ENCODE data around the gene SPTBN4.
"Not testable (repeated sequence)": the region's sequence is repeated elsewhere in the genome, so short reads cannot be mapped to it uniquely, and the experiment has no call there.

Gene SPTBN4

GRCh38 chr19:40444000-40444824, 22.6 kb upstream of the SPTBN4 start, which contains the start of gene SERTAD3:
Gene SERTAD3 (minus strand): TSS chr19:40444335. CDS start chr19:40442080, 2,255 bp downstream.
- H3K27me3 ChIP-seq (ENCODE audit: control insufficient read depth, insufficient read depth, low read length) = no peaks in the 10 kb centered on the region
- peak within 1 kb of the TSS; percentile 98 for H3K9ac ChIP-seq (ENCODE audit: low read length)
- H3K36me3 ChIP-seq (ENCODE audit: control insufficient read depth, insufficient read depth, low read length) = peaks cover 22% of the 10 kb centered on the region
- peak within 1 kb of the TSS; percentile 99 for H3K4me3 ChIP-seq (ENCODE audit: low read length)
- peak within 1 kb of the TSS; percentile 95 for H3K27ac ChIP-seq (ENCODE audit: low read depth, low read length)
- peaks cover 14% of the 10 kb centered on the region for H3K4me1 ChIP-seq (ENCODE audit: control insufficient read depth, insufficient read depth, low read length)

GRCh38 chr19:40444825-40445312, 21.9 kb upstream of the SPTBN4 start:
- Histone ChIP-seq H3K9ac (ENCODE audit: low read length) (peak overlapping the region; percentile 96), H3K4me3 (ENCODE audit: low read length) (peak overlapping the region; percentile 95), H3K27ac (ENCODE audit: low read depth, low read length) (peak overlapping the region; percentile 95), H3K27me3 (ENCODE audit: control insufficient read depth, insufficient read depth, low read length) (no peaks in the 10 kb centered on the region), H3K36me3 (ENCODE audit: control insufficient read depth, insufficient read depth, low read length) (peaks cover 22% of the 10 kb centered on the region), H3K4me1 (ENCODE audit: control insufficient read depth, insufficient read depth, low read length) (peaks cover 14% of the 10 kb centered on the region)

DNA sequence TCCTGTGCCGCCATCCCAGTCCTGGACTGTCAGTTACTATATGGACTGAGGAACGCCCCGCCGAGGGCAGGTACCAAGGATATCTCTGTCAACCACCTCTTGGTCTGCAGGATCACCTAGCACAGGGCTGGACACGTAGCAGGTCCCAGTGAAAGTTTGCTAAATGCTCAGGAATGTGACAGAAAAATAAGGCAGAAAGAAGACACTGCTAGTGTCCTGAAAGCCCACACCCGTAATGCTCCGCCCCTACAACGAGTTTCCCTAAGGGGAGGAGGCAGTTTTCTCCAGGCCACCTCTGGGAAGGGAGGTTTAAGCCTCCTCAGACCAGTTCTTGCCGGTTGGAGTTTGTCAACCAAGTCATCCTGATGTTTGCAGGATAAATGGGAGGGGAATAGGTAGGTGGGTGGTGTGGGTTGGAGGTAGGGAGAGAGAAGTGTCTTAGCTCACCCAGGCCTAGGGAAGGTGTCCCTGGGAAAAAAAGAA, 21.0 kb upstream of the SPTBN4 start:
- H3K9ac ChIP-seq (ENCODE audit: low read length) = no peak overlapping the region
- H3K4me3 ChIP-seq (ENCODE audit: low read length) = no peak overlapping the region
- H3K4me1 ChIP-seq (ENCODE audit: control insufficient read depth, insufficient read depth, low read length) = peaks cover 14% of the 10 kb centered on the region
- peaks cover 15% of the 10 kb centered on the region for H3K36me3 ChIP-seq (ENCODE audit: control insufficient read depth, insufficient read depth, low read length)
- no peaks in the 10 kb centered on the region for H3K27me3 ChIP-seq (ENCODE audit: control insufficient read depth, insufficient read depth, low read length)
- H3K27ac ChIP-seq (ENCODE audit: low read depth, low read length) = no peak overlapping the region

DNA sequence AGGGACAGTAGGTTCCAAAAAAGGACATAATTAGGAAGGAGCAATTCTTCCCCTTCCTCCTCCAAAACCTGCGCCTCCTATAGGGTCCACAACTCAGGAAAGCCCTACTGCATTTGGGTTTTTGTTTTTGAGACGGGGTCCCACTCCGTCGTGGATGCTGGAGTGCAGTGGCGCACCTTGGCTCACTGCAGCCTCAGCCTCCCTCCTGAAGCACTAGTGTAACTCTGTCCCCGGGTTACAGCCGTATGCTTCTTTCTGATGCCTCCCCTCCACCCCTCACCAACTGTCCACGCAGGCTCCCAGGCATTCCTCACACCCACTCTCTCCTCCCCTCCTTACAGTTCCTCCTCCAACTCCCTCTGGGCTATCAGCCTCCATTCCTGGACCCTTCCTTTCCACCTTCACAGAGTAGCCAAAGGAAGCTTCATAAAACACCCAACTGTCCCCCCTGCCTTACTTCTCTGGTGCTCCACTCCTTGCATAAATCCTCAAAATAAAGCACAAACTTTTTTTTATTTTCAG, 20.5 kb upstream of the SPTBN4 start:
- no peak overlapping the region for H3K4me3 ChIP-seq (ENCODE audit: low read length)
- no peak overlapping the region for H3K27ac ChIP-seq (ENCODE audit: low read depth, low read length)
- no peak overlapping the region for H3K9ac ChIP-seq (ENCODE audit: low read length)
- peaks cover 11% of the 10 kb centered on the region for H3K4me1 ChIP-seq (ENCODE audit: control insufficient read depth, insufficient read depth, low read length)
- H3K36me3 ChIP-seq (ENCODE audit: control insufficient read depth, insufficient read depth, low read length) = peaks cover 10% of the 10 kb centered on the region
- no peaks in the 10 kb centered on the region for H3K27me3 ChIP-seq (ENCODE audit: control insufficient read depth, insufficient read depth, low read length)

DNA sequence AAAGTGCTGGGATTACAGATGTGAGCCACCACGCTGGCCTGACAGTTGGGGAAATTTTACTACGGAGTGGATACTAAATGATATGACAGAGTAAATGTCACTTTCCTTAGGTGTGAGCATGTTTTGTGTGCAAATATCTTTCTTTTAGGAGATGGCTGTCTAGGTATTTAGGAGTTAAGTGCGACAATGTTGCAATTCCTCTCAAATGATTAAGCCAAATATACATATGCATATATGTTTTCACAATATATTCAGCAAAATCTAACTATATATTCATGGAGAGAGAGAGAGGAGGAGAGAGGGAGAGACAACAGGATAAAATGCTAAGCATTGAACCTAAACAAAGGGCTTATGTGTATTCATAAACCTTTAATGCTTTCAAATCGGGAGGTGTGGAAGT, 17.3 kb upstream of the SPTBN4 start:
- Histone ChIP-seq H3K9ac (ENCODE audit: low read length) (no peak overlapping the region), H3K27ac (ENCODE audit: low read depth, low read length) (no peak overlapping the region), H3K4me1 (ENCODE audit: control insufficient read depth, insufficient read depth, low read length) (no peaks in the 10 kb centered on the region), H3K27me3 (ENCODE audit: control insufficient read depth, insufficient read depth, low read length) (no peaks in the 10 kb centered on the region), H3K36me3 (ENCODE audit: control insufficient read depth, insufficient read depth, low read length) (peaks cover 4% of the 10 kb centered on the region), H3K4me3 (ENCODE audit: low read length) (no peak overlapping the region)

GRCh38 chr19:40450664-40451063, 16.1 kb upstream of the SPTBN4 start:
- Histone ChIP-seq H3K36me3 (ENCODE audit: control insufficient read depth, insufficient read depth, low read length) (peaks cover 4% of the 10 kb centered on the region), H3K9ac (ENCODE audit: low read length) (no peak overlapping the region), H3K27me3 (ENCODE audit: control insufficient read depth, insufficient read depth, low read length) (no peaks in the 10 kb centered on the region), H3K4me3 (ENCODE audit: low read length) (no peak overlapping the region), H3K27ac (ENCODE audit: low read depth, low read length) (no peak overlapping the region), H3K4me1 (ENCODE audit: control insufficient read depth, insufficient read depth, low read length) (no peaks in the 10 kb centered on the region)

GRCh38 chr19:40452016-40452415, 14.8 kb upstream of the SPTBN4 start:
- Histone ChIP-seq H3K36me3 (ENCODE audit: control insufficient read depth, insufficient read depth, low read length) (peaks cover 4% of the 10 kb centered on the region), H3K4me3 (ENCODE audit: low read length) (no peak overlapping the region), H3K27me3 (ENCODE audit: control insufficient read depth, insufficient read depth, low read length) (no peaks in the 10 kb centered on the region), H3K4me1 (ENCODE audit: control insufficient read depth, insufficient read depth, low read length) (no peaks in the 10 kb centered on the region), H3K27ac (ENCODE audit: low read depth, low read length) (no peak overlapping the region), H3K9ac (ENCODE audit: low read length) (no peak overlapping the region)

GRCh38 chr19:40453151-40453735, 13.6 kb upstream of the SPTBN4 start:
- H3K27me3 ChIP-seq (ENCODE audit: control insufficient read depth, insufficient read depth, low read length) = no peaks in the 10 kb centered on the region
- no peaks in the 10 kb centered on the region for H3K4me1 ChIP-seq (ENCODE audit: control insufficient read depth, insufficient read depth, low read length)
- no peak overlapping the region for H3K9ac ChIP-seq (ENCODE audit: low read length)
- H3K4me3 ChIP-seq (ENCODE audit: low read length) = no peak overlapping the region
- peaks cover 4% of the 10 kb centered on the region for H3K36me3 ChIP-seq (ENCODE audit: control insufficient read depth, insufficient read depth, low read length)
- no peak overlapping the region for H3K27ac ChIP-seq (ENCODE audit: low read depth, low read length)

DNA sequence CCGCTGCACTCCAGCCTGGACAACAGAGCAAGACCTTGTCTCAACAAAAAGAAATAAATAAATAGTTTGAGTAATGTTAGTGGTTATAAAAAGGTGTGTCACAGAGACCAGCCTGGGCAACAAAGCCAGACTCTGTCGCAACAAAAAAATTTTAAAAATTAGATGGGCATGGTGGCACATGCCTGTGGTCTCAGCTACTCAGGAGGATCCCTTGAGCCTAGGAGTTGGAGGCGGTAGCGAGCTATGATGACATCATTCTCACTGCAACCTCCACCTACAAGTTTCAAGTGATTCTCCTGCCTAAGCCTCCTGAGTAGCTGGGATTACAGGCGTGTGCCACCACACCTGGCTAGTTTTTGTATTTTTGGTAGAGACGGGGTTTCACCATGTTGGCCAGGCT, 12.9 kb upstream of the SPTBN4 start:
- H3K36me3 ChIP-seq (ENCODE audit: control insufficient read depth, insufficient read depth, low read length); H3K4me3 ChIP-seq (ENCODE audit: low read length); H3K9ac ChIP-seq (ENCODE audit: low read length); H3K4me1 ChIP-seq (ENCODE audit: control insufficient read depth, insufficient read depth, low read length); H3K27me3 ChIP-seq (ENCODE audit: control insufficient read depth, insufficient read depth, low read length); H3K27ac ChIP-seq (ENCODE audit: low read depth, low read length): not testable (repeated sequence)

DNA sequence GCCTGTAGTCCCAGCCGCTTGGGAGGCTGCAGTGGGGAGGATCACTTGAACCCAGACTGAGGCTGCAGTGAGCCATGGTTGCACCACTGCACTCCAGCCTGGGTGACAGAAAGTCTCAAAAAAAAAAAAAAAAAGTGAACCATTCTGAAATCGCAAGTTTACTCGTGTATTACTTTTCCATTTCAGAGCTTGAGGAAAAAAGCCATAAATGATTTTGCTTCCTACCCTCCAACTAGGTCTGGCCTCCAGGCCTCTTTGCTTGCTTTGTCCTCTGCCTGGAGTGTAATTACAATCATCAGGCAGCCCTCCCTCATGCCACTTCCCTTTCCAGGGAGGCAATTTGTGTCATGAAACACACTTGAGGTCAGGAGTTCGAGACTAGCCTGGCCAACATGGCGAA, 9.8 kb upstream of the SPTBN4 start:
- no peaks in the 10 kb centered on the region for H3K36me3 ChIP-seq (ENCODE audit: control insufficient read depth, insufficient read depth, low read length)
- H3K4me3 ChIP-seq (ENCODE audit: low read length) = no peak overlapping the region
- no peak overlapping the region for H3K27ac ChIP-seq (ENCODE audit: low read depth, low read length)
- no peaks in the 10 kb centered on the region for H3K27me3 ChIP-seq (ENCODE audit: control insufficient read depth, insufficient read depth, low read length)
- no peaks in the 10 kb centered on the region for H3K4me1 ChIP-seq (ENCODE audit: control insufficient read depth, insufficient read depth, low read length)
- no peak overlapping the region for H3K9ac ChIP-seq (ENCODE audit: low read length)

- no peaks in the 10 kb centered on the region for H3K4me1 ChIP-seq (ENCODE audit: control insufficient read depth, insufficient read depth, low read length)
- H3K27ac ChIP-seq (ENCODE audit: low read depth, low read length) = no peak overlapping the region
- H3K36me3 ChIP-seq (ENCODE audit: control insufficient read depth, insufficient read depth, low read length) = no peaks in the 10 kb centered on the region
- H3K9ac ChIP-seq (ENCODE audit: low read length) = no peak overlapping the region
- H3K27me3 ChIP-seq (ENCODE audit: control insufficient read depth, insufficient read depth, low read length) = no peaks in the 10 kb centered on the region
- H3K4me3 ChIP-seq (ENCODE audit: low read length) = no peak overlapping the region
Observed at GRCh38 chr19:40457953-40458596, 8.7 kb upstream of the SPTBN4 start.

- Histone ChIP-seq H3K36me3 (ENCODE audit: control insufficient read depth, insufficient read depth, low read length) (no peaks in the 10 kb centered on the region), H3K4me1 (ENCODE audit: control insufficient read depth, insufficient read depth, low read length) (no peaks in the 10 kb centered on the region), H3K4me3 (ENCODE audit: low read length) (no peak overlapping the region), H3K9ac (ENCODE audit: low read length) (no peak overlapping the region), H3K27me3 (ENCODE audit: control insufficient read depth, insufficient read depth, low read length) (no peaks in the 10 kb centered on the region), H3K27ac (ENCODE audit: low read depth, low read length) (no peak overlapping the region)
Observed at GRCh38 chr19:40458597-40458974, 8.2 kb upstream of the SPTBN4 start.
